ENCODE results near the gene KCNA10.

KCNA10 gene

GRCh38 chr1:110482662-110483307 is 36.2 kb downstream of the KCNA10 start:
- H3K27me3 ChIP-seq: peaks cover 10% of the 10 kb centered on the region
- TF ChIP-seq, protein P1, sequence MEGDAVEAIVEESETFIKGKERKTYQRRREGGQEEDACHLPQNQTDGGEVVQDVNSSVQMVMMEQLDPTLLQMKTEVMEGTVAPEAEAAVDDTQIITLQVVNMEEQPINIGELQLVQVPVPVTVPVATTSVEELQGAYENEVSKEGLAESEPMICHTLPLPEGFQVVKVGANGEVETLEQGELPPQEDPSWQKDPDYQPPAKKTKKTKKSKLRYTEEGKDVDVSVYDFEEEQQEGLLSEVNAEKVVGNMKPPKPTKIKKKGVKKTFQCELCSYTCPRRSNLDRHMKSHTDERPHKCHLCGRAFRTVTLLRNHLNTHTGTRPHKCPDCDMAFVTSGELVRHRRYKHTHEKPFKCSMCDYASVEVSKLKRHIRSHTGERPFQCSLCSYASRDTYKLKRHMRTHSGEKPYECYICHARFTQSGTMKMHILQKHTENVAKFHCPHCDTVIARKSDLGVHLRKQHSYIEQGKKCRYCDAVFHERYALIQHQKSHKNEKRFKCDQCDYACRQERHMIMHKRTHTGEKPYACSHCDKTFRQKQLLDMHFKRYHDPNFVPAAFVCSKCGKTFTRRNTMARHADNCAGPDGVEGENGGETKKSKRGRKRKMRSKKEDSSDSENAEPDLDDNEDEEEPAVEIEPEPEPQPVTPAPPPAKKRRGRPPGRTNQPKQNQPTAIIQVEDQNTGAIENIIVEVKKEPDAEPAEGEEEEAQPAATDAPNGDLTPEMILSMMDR (IDR thresholded peaks at IDR 0.05): no peak
- no peaks in the 10 kb centered on the region for H3K9me3 ChIP-seq
- H3K36me3 ChIP-seq: no peaks in the 10 kb centered on the region
- H3K4me1 ChIP-seq (ENCODE audit: control insufficient read depth in 1 of 2, insufficient read depth in 1 of 2, low read depth in 1 of 2, low read length in 1 of 2): no peaks in the 10 kb centered on the region
- no peak overlapping the region for H3K27ac ChIP-seq
- no peak overlapping the region for H3K4me3 ChIP-seq (ENCODE audit: low read depth in 1 of 2, low read length in 1 of 2)

DNA sequence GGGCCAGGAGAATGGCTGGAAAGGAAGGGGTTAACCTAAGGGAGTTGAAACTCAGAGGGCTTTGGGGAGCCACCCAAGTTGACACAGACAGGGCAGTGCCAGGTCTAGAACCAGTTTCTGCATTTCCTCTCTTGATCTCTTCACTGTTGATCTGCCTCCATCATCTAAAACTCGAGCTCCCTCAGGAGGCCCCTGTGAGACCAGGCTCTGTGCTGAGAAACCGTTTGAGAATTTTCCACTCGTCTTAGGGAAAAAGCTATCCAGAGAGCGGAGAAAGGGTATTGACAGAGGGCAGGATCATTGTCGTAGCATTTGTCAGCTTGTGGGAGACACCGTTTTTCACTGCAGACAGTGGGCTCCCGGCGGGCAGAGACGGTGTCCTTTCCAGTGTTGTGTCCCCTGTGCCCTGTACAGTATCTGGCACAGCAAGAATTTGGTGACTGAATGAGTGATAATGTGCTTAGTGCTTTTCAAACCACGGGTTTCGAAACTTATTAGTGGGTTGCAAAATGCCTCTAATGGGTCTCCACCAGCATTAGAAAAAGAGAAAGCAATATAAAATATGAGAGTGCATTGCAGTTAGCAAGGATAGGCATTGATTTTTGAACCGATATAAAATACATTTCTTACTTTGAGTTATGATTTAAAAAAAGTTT is 36.9 kb downstream of the KCNA10 start:
- Histone ChIP-seq H3K4me3 (ENCODE audit: low read depth in 1 of 2, low read length in 1 of 2) (no peak overlapping the region), H3K4me1 (ENCODE audit: control insufficient read depth in 1 of 2, insufficient read depth in 1 of 2, low read depth in 1 of 2, low read length in 1 of 2) (no peaks in the 10 kb centered on the region), H3K36me3 (no peaks in the 10 kb centered on the region), H3K27me3 (peaks cover 10% of the 10 kb centered on the region), H3K9me3 (no peaks in the 10 kb centered on the region), H3K27ac (no peak overlapping the region)
- TF ChIP-seq, protein P1 (IDR thresholded peaks at IDR 0.05): no peak

DNA sequence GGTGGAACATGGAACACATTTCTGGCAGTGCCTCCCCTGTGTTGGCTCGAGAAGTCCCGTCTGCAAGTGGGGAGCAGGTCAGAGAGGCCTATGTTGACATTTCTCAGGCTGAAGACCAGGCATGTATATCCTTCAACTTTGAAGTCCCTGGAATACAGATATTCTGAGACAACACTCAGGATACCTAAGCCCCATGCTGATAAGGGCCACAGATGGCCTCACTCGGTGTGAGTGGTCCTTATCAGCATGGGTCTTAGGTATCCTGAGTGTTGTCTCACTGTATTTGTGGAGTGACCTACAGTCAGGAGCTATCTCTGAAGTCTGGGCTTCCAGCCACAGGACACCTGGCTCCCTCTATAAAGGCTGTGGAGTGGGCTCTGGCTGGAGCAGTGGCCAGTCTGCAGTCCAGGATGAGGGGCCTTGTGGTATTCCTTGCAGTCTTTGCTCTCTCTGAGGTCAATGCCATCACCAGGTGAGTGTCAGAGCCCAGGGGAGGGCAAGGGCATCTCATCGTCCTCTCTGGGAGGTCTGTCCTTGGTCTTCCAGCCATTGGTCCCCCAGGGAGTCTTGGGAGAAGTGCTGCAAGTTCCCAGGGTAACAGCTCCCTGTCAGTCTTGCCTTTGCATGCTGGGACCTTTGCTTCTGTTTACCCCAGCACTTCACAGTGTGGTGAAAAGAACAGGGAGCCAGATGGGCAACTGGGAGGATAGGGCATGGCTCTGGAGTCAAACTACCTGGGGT is 38.4 kb downstream of the KCNA10 start:
- TF ChIP-seq, protein P1 (IDR thresholded peaks at IDR 0.05): no peak
- Histone ChIP-seq H3K4me1 (ENCODE audit: control insufficient read depth in 1 of 2, insufficient read depth in 1 of 2, low read depth in 1 of 2, low read length in 1 of 2) (no peaks in the 10 kb centered on the region), H3K9me3 (no peaks in the 10 kb centered on the region), H3K4me3 (ENCODE audit: low read depth in 1 of 2, low read length in 1 of 2) (no peak overlapping the region), H3K27me3 (peaks cover 18% of the 10 kb centered on the region), H3K36me3 (no peaks in the 10 kb centered on the region), H3K27ac (no peak overlapping the region)

- H3K4me3 ChIP-seq (ENCODE audit: low read depth in 1 of 2, low read length in 1 of 2): no peak overlapping the region
- H3K9me3 ChIP-seq: no peaks in the 10 kb centered on the region
- peaks cover 18% of the 10 kb centered on the region for H3K27me3 ChIP-seq
- TF ChIP-seq, protein P1 (IDR thresholded peaks at IDR 0.05): no peak
- H3K4me1 ChIP-seq (ENCODE audit: control insufficient read depth in 1 of 2, insufficient read depth in 1 of 2, low read depth in 1 of 2, low read length in 1 of 2): no peaks in the 10 kb centered on the region
- no peak overlapping the region for H3K27ac ChIP-seq
- no peaks in the 10 kb centered on the region for H3K36me3 ChIP-seq
Measured at GRCh38 chr1:110478886-110479285, 40.1 kb downstream of the KCNA10 start.

DNA sequence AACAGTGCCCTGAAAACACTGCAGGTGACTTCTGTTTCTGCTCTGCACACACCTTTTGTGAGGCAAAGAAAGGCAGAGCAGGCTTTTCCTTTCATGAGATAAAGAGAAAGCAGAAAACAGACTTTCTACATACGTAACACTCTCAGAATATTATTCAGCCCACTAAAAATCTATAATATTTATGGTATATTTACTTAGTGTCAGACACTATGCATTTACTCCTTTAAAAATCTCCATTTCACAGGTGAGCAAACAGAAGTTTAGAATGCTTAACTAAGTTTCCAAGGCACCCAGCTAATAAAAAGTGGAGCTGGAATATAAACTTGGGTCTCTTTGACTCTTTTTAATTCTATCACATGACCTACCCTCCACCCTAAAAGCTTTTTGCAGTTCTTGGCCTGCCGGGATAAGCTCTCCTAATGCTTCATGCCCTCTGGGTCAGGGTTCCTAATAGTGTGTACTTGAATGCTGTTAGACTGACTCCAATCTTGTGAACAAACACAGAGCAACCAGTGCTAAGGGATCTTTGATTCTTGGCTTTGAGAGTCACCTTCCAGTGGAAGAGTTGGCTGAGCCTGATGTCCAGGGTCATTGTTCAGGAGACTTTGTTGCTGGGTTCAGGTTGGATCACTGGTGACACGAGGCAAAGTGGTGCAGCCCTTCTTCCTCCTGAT is 40.9 kb downstream of the KCNA10 start:
- no peaks in the 10 kb centered on the region for H3K9me3 ChIP-seq
- peaks cover 13% of the 10 kb centered on the region for H3K27me3 ChIP-seq
- no peak overlapping the region for H3K4me3 ChIP-seq (ENCODE audit: low read depth in 1 of 2, low read length in 1 of 2)
- no peak overlapping the region for H3K27ac ChIP-seq
- no peaks in the 10 kb centered on the region for H3K36me3 ChIP-seq
- TF ChIP-seq, protein P1 (IDR thresholded peaks at IDR 0.05): no peak
- no peaks in the 10 kb centered on the region for H3K4me1 ChIP-seq (ENCODE audit: control insufficient read depth in 1 of 2, insufficient read depth in 1 of 2, low read depth in 1 of 2, low read length in 1 of 2)
